Keratinocyte (primary cell): ENCODE data around the gene IDH3B.

Source experiments
- CTCF ChIP-seq, 3 experiments: IDR thresholded peaks in 1 of 3; conservative IDR thresholded peaks in 1 of 3; optimal IDR thresholded peaks in 1 of 3; 2 replicates in 2 of 3; 3 replicates in 1 of 3; pipeline versions ENCODE3 to v1.5.1; 2011; ENCODE audit warnings: low read length in 3 of 3, mild to moderate bottlenecking in 3 of 3, moderate library complexity in 2 of 3, control low read depth in 1 of 3, inconsistent platforms in 1 of 3; ENCODE audit not compliant: insufficient read depth in 2 of 3; ENCODE audit errors: extremely low read depth in 1 of 3
- EZH2 ChIP-seq: IDR thresholded peaks from one replicate; pipeline ENCODE4 v1.6.1; 2012; ENCODE audit warnings: inconsistent platforms, mild to moderate bottlenecking, low read length, moderate library complexity

GRCh38 chr20:2619337-2619736 is 44.7 kb downstream of the IDH3B start:
- TF ChIP-seq CTCF (optimal IDR thresholded peaks at IDR 0.05 in 1 of 3, IDR thresholded peaks at IDR 0.05 in 1 of 3, conservative IDR thresholded peaks at IDR 0.05 in 1 of 3; ENCODE audit: extremely low read depth in 1 of 3, insufficient read depth in 2 of 3, low read length in 3 of 3) (no peak), EZH2 (no peak)
